Activated CD4-positive, alpha-beta memory T cell treated with anti-CD3 and anti-CD28 coated beads for 36 hours (primary cell): ENCODE data around the gene SLC16A4. TPM values are rescaled to one million over a fixed set of nuclear protein-coding genes. Genes with fewer than 3 reads are reported as not detected.

Experiments
- CTCF ChIA-PET: fragments of 350-600 bp; sonication (Branson Sonifier 250); formaldehyde crosslinking; loops from one replicate; lab custom pipeline; 2021; ENCODE audit warnings: antibody characterized with exemption, inconsistent platforms; lab: Charles Lee
- POLR2A ChIA-PET: fragments of 350-600 bp; sonication (Branson Sonifier 250); formaldehyde crosslinking; loops from one replicate; lab custom pipeline; 2021; ENCODE audit warnings: antibody characterized with exemption; lab: Charles Lee
- DNase-seq: peaks from one replicate; pipeline ENCODE4 v3.0.0-alpha.2; 2020
- H3K27ac Mint-ChIP-seq: one replicate; pipeline ENCODE4 v1.8.0; 2021; ENCODE audit warnings: mixed read lengths
- H3K27me3 Mint-ChIP-seq: one replicate; pipeline ENCODE4 v1.8.0; 2021; ENCODE audit warnings: mixed read lengths
- H3K36me3 Mint-ChIP-seq: one replicate; pipeline ENCODE4 v1.8.0; 2021; ENCODE audit warnings: mixed read lengths
- H3K4me1 Mint-ChIP-seq: one replicate; pipeline ENCODE4 v1.8.0; 2021; ENCODE audit warnings: low read depth, mixed read lengths
- H3K4me3 Mint-ChIP-seq: one replicate; pipeline ENCODE4 v1.8.0; 2021; ENCODE audit warnings: mild to moderate bottlenecking, mixed read lengths
- H3K9me3 Mint-ChIP-seq: one replicate; pipeline ENCODE4 v1.8.0; 2021; ENCODE audit warnings: mixed read lengths
- intact Hi-C: fragments of 100-400 bp; cut with micrococcal nuclease; formaldehyde crosslinking; loops from one replicate; pipeline ENCODE4 v1.15.1; 2023
- total RNA-seq, 2 experiments: library from RNA; stranded (reverse); gene quantifications; one replicate each; pipeline ENCODE4 v1.2.3, GENCODE V29; 2021

SLC16A4 gene
- total RNA-seq, 2 experiments from 2014 or later = 0.19 to 0.48 TPM

- ChIA-PET POLR2A (interaction anchor here (0.6 to 3.7 kb wide), 18 partner anchors 9 to 914 kb away, joined by 3 to 16 read pairs (median 4); partner anchors contain the start of genes AHCYL1, KCNC4, LAMTOR5 and PSMA5), CTCF (interaction anchor here (0.6 to 8.5 kb wide), 15 partner anchors 9 to 280 kb away, joined by 3 to 107 read pairs (median 5); partner anchors contain the start of gene KCNC4)
- peak; percentile 80 for DNase-seq
- Mint-ChIP-seq H3K27ac (no peak overlapping the region), H3K36me3 (peaks cover 50% of the 10 kb centered on the region), H3K4me3 (no peak overlapping the region), H3K4me1 (peaks cover 63% of the 10 kb centered on the region), H3K27me3 (no peaks in the 10 kb centered on the region), H3K9me3 (no peaks in the 10 kb centered on the region)
- intact Hi-C loops = loop anchor here (1.0 to 10.0 kb wide), 9 partner anchors 137 to 1109 kb away; partner anchors contain the start of genes ATP5PB, KCNA3, STRIP1 and WDR77
These were observed 51.2 kb downstream of the SLC16A4 start for GRCh38 chr1:110339407-110340206.

- ChIA-PET POLR2A (interaction anchor here (0.6 to 3.7 kb wide), 24 partner anchors 8 to 913 kb away, joined by 3 to 16 read pairs (median 4); partner anchors contain the start of genes AHCYL1, CD53, KCNC4 and LAMTOR5), CTCF (interaction anchor here (0.8 to 8.5 kb wide), 16 partner anchors 10 to 281 kb away, joined by 3 to 107 read pairs (median 6); partner anchors contain the start of gene KCNC4)
- H3K36me3 Mint-ChIP-seq = peaks cover 45% of the 10 kb centered on the region
- intact Hi-C loops = loop anchor here (1.0 to 10.0 kb wide), 12 partner anchors 68 to 1110 kb away; partner anchors contain the start of genes ATP5PB, KCNA3, KCNC4 and LAMTOR5
- no peak within 1 kb of the TSS for H3K4me3 Mint-ChIP-seq
- H3K27me3 Mint-ChIP-seq = no peaks in the 10 kb centered on the region
- peaks cover 57% of the 10 kb centered on the region for H3K4me1 Mint-ChIP-seq
- no peaks in the 10 kb centered on the region for H3K9me3 Mint-ChIP-seq
- DNase-seq = peak; percentile 98
- H3K27ac Mint-ChIP-seq = no peak within 1 kb of the TSS
These were observed 51.9 kb downstream of the SLC16A4 start, which contains the start of gene RBM15 for GRCh38 chr1:110338886-110339406. Gene RBM15 (plus strand): TSS chr1:110339377. CDS start chr1:110339406, 29 bp downstream.

GRCh38 chr1:110338309-110338885 is 52.4 kb downstream of the SLC16A4 start:
- no peak overlapping the region for H3K4me3 Mint-ChIP-seq
- CTCF ChIA-PET = interaction anchor here (0.8 to 8.5 kb wide), 17 partner anchors 11 to 281 kb away, joined by 3 to 107 read pairs (median 6); partner anchors contain the start of gene KCNC4
- peaks cover 51% of the 10 kb centered on the region for H3K4me1 Mint-ChIP-seq
- no peaks in the 10 kb centered on the region for H3K27me3 Mint-ChIP-seq
- intact Hi-C loops = loop anchor here (1.0 to 10.0 kb wide), 10 partner anchors 69 to 1110 kb away; partner anchors contain the start of genes ATP5PB, KCNA3, KCNC4 and LAMTOR5
- DNase-seq = peak; percentile 97
- H3K9me3 Mint-ChIP-seq = no peaks in the 10 kb centered on the region
- no peak overlapping the region for H3K27ac Mint-ChIP-seq
- H3K36me3 Mint-ChIP-seq = peaks cover 40% of the 10 kb centered on the region
- POLR2A ChIA-PET = interaction anchor here (0.6 to 3.7 kb wide), 22 partner anchors 8 to 913 kb away, joined by 3 to 16 read pairs (median 4); partner anchors contain the start of genes AHCYL1, CD53, KCNC4 and LAMTOR5

GRCh38 chr1:110337704-110338308 is 53.0 kb downstream of the SLC16A4 start:
- no peak overlapping the region for H3K27ac Mint-ChIP-seq
- intact Hi-C loops = loop anchor here (1.0 to 10.0 kb wide), 10 partner anchors 69 to 1111 kb away; partner anchors contain the start of genes ATP5PB, KCNA3, KCNC4 and LAMTOR5
- POLR2A ChIA-PET = interaction anchor here (0.8 to 3.7 kb wide), 15 partner anchors 9 to 912 kb away, joined by 3 to 16 read pairs (median 6); partner anchors contain the start of genes CD53, KCNC4, LAMTOR5 and PSMA5
- H3K9me3 Mint-ChIP-seq = no peaks in the 10 kb centered on the region
- CTCF ChIA-PET = interaction anchor here (1.2 to 8.5 kb wide), 13 partner anchors 11 to 141 kb away, joined by 3 to 107 read pairs (median 9); partner anchors contain the start of gene KCNC4
- DNase-seq = peak; percentile 56
- no peaks in the 10 kb centered on the region for H3K27me3 Mint-ChIP-seq
- H3K36me3 Mint-ChIP-seq = peaks cover 34% of the 10 kb centered on the region
- H3K4me3 Mint-ChIP-seq = no peak overlapping the region
- peaks cover 45% of the 10 kb centered on the region for H3K4me1 Mint-ChIP-seq

GRCh38 chr1:110336300-110337039 is 54.4 kb downstream of the SLC16A4 start:
- POLR2A ChIA-PET = interaction anchor here (0.9 to 3.7 kb wide), 3 partner anchors 71 to 124 kb away, joined by 3 to 16 read pairs (median 3); partner anchors contain the start of gene LAMTOR5
- H3K27ac Mint-ChIP-seq = peak overlapping the region; percentile 65
- intact Hi-C loops = loop anchor here (5.0 to 10.0 kb wide), 3 partner anchors 336 to 878 kb away; partner anchors contain the start of gene KCNA3
- no peaks in the 10 kb centered on the region for H3K9me3 Mint-ChIP-seq
- no peak for DNase-seq
- H3K36me3 Mint-ChIP-seq = peaks cover 20% of the 10 kb centered on the region
- peaks cover 33% of the 10 kb centered on the region for H3K4me1 Mint-ChIP-seq
- CTCF ChIA-PET = interaction anchor here (0.7 to 8.5 kb wide), 9 partner anchors 23 to 1312 kb away, joined by 3 to 107 read pairs (median 6); partner anchors contain the start of gene KCNC4
- peak overlapping the region; percentile 61 for H3K4me3 Mint-ChIP-seq
- no peaks in the 10 kb centered on the region for H3K27me3 Mint-ChIP-seq

GRCh38 chr1:110335265-110335664 is 55.6 kb downstream of the SLC16A4 start:
- H3K9me3 Mint-ChIP-seq = no peaks in the 10 kb centered on the region
- ChIA-PET POLR2A (interaction anchor here (1.1 kb wide), 1 partner anchor 72 kb away, joined by 3 read pairs; the partner anchor contains the start of gene LAMTOR5), CTCF (interaction anchor here (0.9 to 8.5 kb wide), 5 partner anchors 22 to 281 kb away, joined by 3 to 107 read pairs (median 14); partner anchors contain the start of gene KCNC4)
- DNase-seq = no peak
- H3K4me3 Mint-ChIP-seq = no peak overlapping the region
- H3K36me3 Mint-ChIP-seq = peaks cover 8% of the 10 kb centered on the region
- no peaks in the 10 kb centered on the region for H3K27me3 Mint-ChIP-seq
- H3K4me1 Mint-ChIP-seq = peaks cover 21% of the 10 kb centered on the region
- intact Hi-C loops = loop anchor here (5.0 to 10.0 kb wide), 3 partner anchors 337 to 880 kb away; partner anchors contain the start of gene KCNA3
- H3K27ac Mint-ChIP-seq = no peak overlapping the region

- no peaks in the 10 kb centered on the region for H3K27me3 Mint-ChIP-seq
- no peaks in the 10 kb centered on the region for H3K4me1 Mint-ChIP-seq
- no peak for DNase-seq
- intact Hi-C loops = no loop called here
- ChIA-PET CTCF (interaction anchor here (1.2 to 1.6 kb wide), 3 partner anchors 84 to 136 kb away, joined by 3 to 6 read pairs (median 3); no protein-coding TSS in a partner anchor), POLR2A (no interaction called here)
- H3K27ac Mint-ChIP-seq = no peak overlapping the region
- H3K36me3 Mint-ChIP-seq = no peaks in the 10 kb centered on the region
- no peaks in the 10 kb centered on the region for H3K9me3 Mint-ChIP-seq
- H3K4me3 Mint-ChIP-seq = no peak overlapping the region
These were observed 62.1 kb downstream of the SLC16A4 start for GRCh38 chr1:110328700-110329099.

- H3K9me3 Mint-ChIP-seq = no peaks in the 10 kb centered on the region
- intact Hi-C loops = no loop called here
- no peaks in the 10 kb centered on the region for H3K36me3 Mint-ChIP-seq
- H3K27me3 Mint-ChIP-seq = no peaks in the 10 kb centered on the region
- no peak overlapping the region for H3K27ac Mint-ChIP-seq
- no peak overlapping the region for H3K4me3 Mint-ChIP-seq
- CTCF ChIA-PET = interaction anchor here (1.0 to 1.6 kb wide), 5 partner anchors 11 to 136 kb away, joined by 3 to 6 read pairs (median 3); no protein-coding TSS in a partner anchor
- POLR2A ChIA-PET = no interaction called here
- no peaks in the 10 kb centered on the region for H3K4me1 Mint-ChIP-seq
- DNase-seq = no peak
These were observed 62.6 kb downstream of the SLC16A4 start for GRCh38 chr1:110328274-110328673.

- no peaks in the 10 kb centered on the region for H3K27me3 Mint-ChIP-seq
- H3K9me3 Mint-ChIP-seq = no peaks in the 10 kb centered on the region
- H3K4me1 Mint-ChIP-seq = no peaks in the 10 kb centered on the region
- ChIA-PET CTCF (interaction anchor here (1.3 to 1.4 kb wide), 4 partner anchors 9 to 130 kb away, joined by 3 to 5 read pairs (median 4); no protein-coding TSS in a partner anchor), POLR2A (no interaction called here)
- intact Hi-C loops = no loop called here
- no peak overlapping the region for H3K27ac Mint-ChIP-seq
- H3K4me3 Mint-ChIP-seq = no peak overlapping the region
- no peaks in the 10 kb centered on the region for H3K36me3 Mint-ChIP-seq
- no peak for DNase-seq
These were observed 64.0 kb downstream of the SLC16A4 start for GRCh38 chr1:110326826-110327225.

- DNase-seq = no peak
- POLR2A ChIA-PET = no interaction called here
- Mint-ChIP-seq H3K4me3 (no peak overlapping the region), H3K27me3 (no peaks in the 10 kb centered on the region), H3K27ac (no peak overlapping the region), H3K4me1 (no peaks in the 10 kb centered on the region), H3K36me3 (no peaks in the 10 kb centered on the region), H3K9me3 (no peaks in the 10 kb centered on the region)
- intact Hi-C loops = no loop called here
- CTCF ChIA-PET = interaction anchor here (1.0 to 1.3 kb wide), 3 partner anchors 9 to 12 kb away, joined by 3 to 4 read pairs (median 3); no protein-coding TSS in a partner anchor
These were observed 66.2 kb downstream of the SLC16A4 start for GRCh38 chr1:110324667-110325066.
